ENCODE results near the gene ARHGEF2. TPM values are rescaled to one million over a fixed set of nuclear protein-coding genes. Genes with fewer than 3 reads are reported as not detected.

Gene ARHGEF2
- total and polyA plus RNA-seq, 9 of the 15 experiments (the other 6 are each of a cell fraction or from before 2014, with no cell fraction given), result 7.1 to 162 (median 62.2) TPM

DNA sequence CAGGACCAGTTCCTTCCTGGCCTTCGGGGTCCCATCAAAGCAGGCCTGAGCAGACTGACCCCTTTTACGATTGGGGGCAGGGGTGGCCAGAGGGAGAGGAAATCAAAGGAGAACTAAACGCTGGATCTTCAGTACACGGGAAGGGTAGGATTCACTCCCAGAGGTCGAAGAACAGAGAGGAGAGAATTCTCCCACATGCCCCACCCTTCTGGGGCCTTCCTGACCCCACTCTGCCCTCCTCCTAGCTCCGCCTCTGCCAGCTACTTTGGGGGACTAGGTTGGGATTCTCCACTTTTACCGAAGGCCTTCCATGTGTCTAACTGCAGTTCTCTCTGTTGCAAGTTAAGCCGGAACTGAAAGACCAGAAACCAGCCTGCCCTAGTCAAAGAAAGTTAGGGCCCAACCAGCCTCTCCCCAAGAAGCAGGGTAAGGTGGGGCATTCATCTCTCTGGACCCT lies 654 bp upstream of the ARHGEF2 start:
- Histone ChIP-seq H3K27me3 (ENCODE audit: control insufficient read depth in 2 of 2, insufficient read depth in 2 of 2, low read length in 2 of 2) (no peaks in the 10 kb centered on the region), H3K36me3 (ENCODE audit: control insufficient read depth, insufficient read depth, low read length) (peaks cover 17% of the 10 kb centered on the region; the same call in 2 of the 3 replicates), H2AFZ (ENCODE audit: low read depth, low read length) (peak overlapping the region; percentile 73), H3K27ac (ENCODE audit: extremely low read depth, low read depth, low read length) (peak overlapping the region; percentile 93), H3K9me3 (replicated peaks; ENCODE audit: control insufficient read depth, insufficient read depth, low read depth, low read length) (no peaks in the 10 kb centered on the region), H3K9me1 (ENCODE audit: control insufficient read depth, insufficient read depth, low read length) (no peaks in the 10 kb centered on the region), H3K4me1 (replicated peaks in 1 of 2; ENCODE audit: control insufficient read depth in 2 of 2, insufficient read depth in 2 of 2, low read length in 2 of 2) (peaks cover 59 to 72% of the 10 kb centered on the region in 2 experiments), H3K4me3 (peak overlapping the region; percentile 82), H4K20me1 (replicated peaks; ENCODE audit: control insufficient read depth, insufficient read depth, low read length) (peaks cover 8% of the 10 kb centered on the region; the same call in 1 of the 2 replicates), H3K9ac (ENCODE audit: insufficient read depth in 1 of 2, low read depth in 2 of 2, low read length in 2 of 2) (peak overlapping the region; percentile 89 to 97), H3K4me2 (ENCODE audit: insufficient read depth, low read length) (peak overlapping the region; percentile 97), H3K79me2 (ENCODE audit: control insufficient read depth, insufficient read depth, low read length) (peaks cover 83% of the 10 kb centered on the region)
- intact Hi-C loops (cut with micrococcal nuclease), result no loop called here
- in situ Hi-C loops (cut with MboI), result no loop called here
- ATAC-seq (peak; percentile 11), FAIRE-seq (peak; percentile 75), DNase-seq (ENCODE audit: extremely low read depth in 1 of 4, low spot score in 3 of 4) (peak; percentile 54 to 71 (median 60))
- 0% methylated on average over 6 of the region's 8 CpGs for WGBS (ENCODE audit: insufficient coverage, low coverage, missing lambda C conversion rate)
- POLR2A ChIA-PET, result interaction anchor here (0.6 to 8.5 kb wide), 8 partner anchors 10 to 245 kb away, joined by 3 to 50 read pairs (median 4); no protein-coding TSS in a partner anchor
- TSS peak; percentile 71 for BruUV-seq (replicated peaks)
- CTCF ChIA-PET (ENCODE audit: low intra/inter-chr PET ratio), result no interaction called here
- TF ChIP-seq, protein P1, sequence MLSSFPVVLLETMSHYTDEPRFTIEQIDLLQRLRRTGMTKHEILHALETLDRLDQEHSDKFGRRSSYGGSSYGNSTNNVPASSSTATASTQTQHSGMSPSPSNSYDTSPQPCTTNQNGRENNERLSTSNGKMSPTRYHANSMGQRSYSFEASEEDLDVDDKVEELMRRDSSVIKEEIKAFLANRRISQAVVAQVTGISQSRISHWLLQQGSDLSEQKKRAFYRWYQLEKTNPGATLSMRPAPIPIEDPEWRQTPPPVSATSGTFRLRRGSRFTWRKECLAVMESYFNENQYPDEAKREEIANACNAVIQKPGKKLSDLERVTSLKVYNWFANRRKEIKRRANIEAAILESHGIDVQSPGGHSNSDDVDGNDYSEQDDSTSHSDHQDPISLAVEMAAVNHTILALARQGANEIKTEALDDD (IDR thresholded peaks at IDR 0.05), result peak; percentile 47
- TF ChIP-seq, protein P2, sequence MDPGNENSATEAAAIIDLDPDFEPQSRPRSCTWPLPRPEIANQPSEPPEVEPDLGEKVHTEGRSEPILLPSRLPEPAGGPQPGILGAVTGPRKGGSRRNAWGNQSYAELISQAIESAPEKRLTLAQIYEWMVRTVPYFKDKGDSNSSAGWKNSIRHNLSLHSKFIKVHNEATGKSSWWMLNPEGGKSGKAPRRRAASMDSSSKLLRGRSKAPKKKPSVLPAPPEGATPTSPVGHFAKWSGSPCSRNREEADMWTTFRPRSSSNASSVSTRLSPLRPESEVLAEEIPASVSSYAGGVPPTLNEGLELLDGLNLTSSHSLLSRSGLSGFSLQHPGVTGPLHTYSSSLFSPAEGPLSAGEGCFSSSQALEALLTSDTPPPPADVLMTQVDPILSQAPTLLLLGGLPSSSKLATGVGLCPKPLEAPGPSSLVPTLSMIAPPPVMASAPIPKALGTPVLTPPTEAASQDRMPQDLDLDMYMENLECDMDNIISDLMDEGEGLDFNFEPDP (CRISPR knock-in tag; IDR thresholded peaks at IDR 0.05), result no peak
- no peak for TF ChIP-seq ZNF174 (CRISPR knock-in tag; IDR thresholded peaks at IDR 0.05)
- peak; percentile 32 for TF ChIP-seq TBP (optimal IDR thresholded peaks at IDR 0.05; ENCODE audit: low read depth, low read length)
- 0 out of 2 replicates have a peak, but pooled peaks have one; percentile 6 for TF ChIP-seq LCOR (CRISPR knock-in tag; IDR thresholded peaks at IDR 0.05)
- TF ChIP-seq GATAD2A (IDR thresholded peaks at IDR 0.05), result no peak
- peak; percentile 43; the same call in 1 of the 2 replicates for TF ChIP-seq ZNF121 (CRISPR knock-in tag; conservative IDR thresholded peaks at IDR 0.05)
- TF ChIP-seq, protein P3, sequence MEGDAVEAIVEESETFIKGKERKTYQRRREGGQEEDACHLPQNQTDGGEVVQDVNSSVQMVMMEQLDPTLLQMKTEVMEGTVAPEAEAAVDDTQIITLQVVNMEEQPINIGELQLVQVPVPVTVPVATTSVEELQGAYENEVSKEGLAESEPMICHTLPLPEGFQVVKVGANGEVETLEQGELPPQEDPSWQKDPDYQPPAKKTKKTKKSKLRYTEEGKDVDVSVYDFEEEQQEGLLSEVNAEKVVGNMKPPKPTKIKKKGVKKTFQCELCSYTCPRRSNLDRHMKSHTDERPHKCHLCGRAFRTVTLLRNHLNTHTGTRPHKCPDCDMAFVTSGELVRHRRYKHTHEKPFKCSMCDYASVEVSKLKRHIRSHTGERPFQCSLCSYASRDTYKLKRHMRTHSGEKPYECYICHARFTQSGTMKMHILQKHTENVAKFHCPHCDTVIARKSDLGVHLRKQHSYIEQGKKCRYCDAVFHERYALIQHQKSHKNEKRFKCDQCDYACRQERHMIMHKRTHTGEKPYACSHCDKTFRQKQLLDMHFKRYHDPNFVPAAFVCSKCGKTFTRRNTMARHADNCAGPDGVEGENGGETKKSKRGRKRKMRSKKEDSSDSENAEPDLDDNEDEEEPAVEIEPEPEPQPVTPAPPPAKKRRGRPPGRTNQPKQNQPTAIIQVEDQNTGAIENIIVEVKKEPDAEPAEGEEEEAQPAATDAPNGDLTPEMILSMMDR (IDR thresholded peaks at IDR 0.05 in 2 of 3, conservative IDR thresholded peaks at IDR 0.05 in 1 of 3; ENCODE audit: insufficient read depth in 2 of 3, low read depth in 1 of 3, low read length in 3 of 3), result no peak
- TF ChIP-seq, protein P4, sequence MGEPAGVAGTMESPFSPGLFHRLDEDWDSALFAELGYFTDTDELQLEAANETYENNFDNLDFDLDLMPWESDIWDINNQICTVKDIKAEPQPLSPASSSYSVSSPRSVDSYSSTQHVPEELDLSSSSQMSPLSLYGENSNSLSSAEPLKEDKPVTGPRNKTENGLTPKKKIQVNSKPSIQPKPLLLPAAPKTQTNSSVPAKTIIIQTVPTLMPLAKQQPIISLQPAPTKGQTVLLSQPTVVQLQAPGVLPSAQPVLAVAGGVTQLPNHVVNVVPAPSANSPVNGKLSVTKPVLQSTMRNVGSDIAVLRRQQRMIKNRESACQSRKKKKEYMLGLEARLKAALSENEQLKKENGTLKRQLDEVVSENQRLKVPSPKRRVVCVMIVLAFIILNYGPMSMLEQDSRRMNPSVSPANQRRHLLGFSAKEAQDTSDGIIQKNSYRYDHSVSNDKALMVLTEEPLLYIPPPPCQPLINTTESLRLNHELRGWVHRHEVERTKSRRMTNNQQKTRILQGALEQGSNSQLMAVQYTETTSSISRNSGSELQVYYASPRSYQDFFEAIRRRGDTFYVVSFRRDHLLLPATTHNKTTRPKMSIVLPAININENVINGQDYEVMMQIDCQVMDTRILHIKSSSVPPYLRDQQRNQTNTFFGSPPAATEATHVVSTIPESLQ (CRISPR knock-in tag; IDR thresholded peaks at IDR 0.05), result no peak
- TF ChIP-seq KDM5B (IDR thresholded peaks at IDR 0.05; ENCODE audit: insufficient replicate concordance, low read depth, low read length), result peak; percentile 66
- 0 out of 2 replicates have a peak, but pooled peaks have one; percentile 58 for TF ChIP-seq ZNF445 (CRISPR knock-in tag; IDR thresholded peaks at IDR 0.05; ENCODE audit: low read depth)
- 0 out of 2 replicates have a peak, but pooled peaks have one; percentile 2 for TF ChIP-seq ELF4 (CRISPR knock-in tag; IDR thresholded peaks at IDR 0.05)
- TF ChIP-seq, protein P5, sequence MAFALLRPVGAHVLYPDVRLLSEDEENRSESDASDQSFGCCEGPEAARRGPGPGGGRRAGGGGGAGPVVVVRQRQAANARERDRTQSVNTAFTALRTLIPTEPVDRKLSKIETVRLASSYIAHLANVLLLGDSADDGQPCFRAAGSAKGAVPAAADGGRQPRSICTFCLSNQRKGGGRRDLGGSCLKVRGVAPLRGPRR (CRISPR knock-in tag; IDR thresholded peaks at IDR 0.05), result 0 out of 2 replicates have a peak, but pooled peaks have one; percentile 40

Data from K562 (cell line).